ENCODE results near the gene GSC2. TPM values are rescaled to one million over a fixed set of nuclear protein-coding genes. Genes with fewer than 3 reads are reported as not detected.

The GSC2 gene
- total and polyA plus RNA-seq, 12 donors: not detected

GRCh38 chr22:19097518-19097917 is 52.6 kb downstream of the GSC2 start:
- intact Hi-C loops (cut with DNase I): no loop called here

More at GRCh38 chr22:19097518-19097917, 52.6 kb downstream of the GSC2 start:
- Histone ChIP-seq H3K36me3 (replicated peaks in 1 of 2) (peaks cover 0 to 3% of the 10 kb centered on the region in 2 donors), H3K9me3 (replicated peaks in 1 of 3) (no peaks in the 10 kb centered on the region), H3K27me3 (no peaks in the 10 kb centered on the region), H3K27ac (no peak overlapping the region), H3K4me3 (no peak overlapping the region), H3K4me1 (replicated peaks in 1 of 2) (peaks cover 0 to 6% of the 10 kb centered on the region in 2 donors)
- peak in 1 of 7 donors; percentile 38 for DNase-seq
- 69 to 86% (median 75%) methylated on average over 3 of the region's 3 CpGs for WGBS, 4 donors
- no peak for TF ChIP-seq CTCF (IDR thresholded peaks at IDR 0.05)
- no peak for TF ChIP-seq POLR2A (IDR thresholded peaks at IDR 0.05)

Other genes with a start within 250 kb of the GSC2 start
- 10 to 100 TPM in 1 of 9 donors, 1 to 10 TPM in 7, under 1 TPM in 1; 0.81 to 12.7 (median 2.5) TPM for gene DGCR6, start 244.0 kb downstream of the GSC2 start, total RNA-seq
- 1 to 10 TPM; 1.7 to 4.5 (median 3.9) TPM for gene DGCR6, start 244.0 kb downstream of the GSC2 start, polyA plus RNA-seq
- 1 to 10 TPM in 2 of 9 donors, under 1 TPM in 4, not detected in 3; 0.28 to 2.7 (median 0.71) TPM for gene PRODH, start 214.0 kb downstream of the GSC2 start, total RNA-seq
- gene PRODH, start 214.0 kb downstream of the GSC2 start, polyA plus RNA-seq: 1 to 10 TPM in 2 of 3 donors, not detected in 1; 1.2 to 1.7 TPM
- gene DGCR2, start 27.9 kb downstream of the GSC2 start, total RNA-seq: 10 to 100 TPM; 30.6 to 70.1 (median 63.1) TPM
- gene DGCR2, start 27.9 kb downstream of the GSC2 start, polyA plus RNA-seq: 10 to 100 TPM; 24.3 to 34.6 (median 29.7) TPM
- under 1 TPM in 1 of 9 donors, not detected in 8; 0.06 TPM for gene TSSK2, start 19.0 kb downstream of the GSC2 start, total RNA-seq
- gene TSSK2, start 19.0 kb downstream of the GSC2 start, polyA plus RNA-seq: under 1 TPM in 1 of 3 donors, not detected in 2; 0.32 TPM
- gene ESS2, start 5.6 kb downstream of the GSC2 start, total RNA-seq: 10 to 100 TPM; 12.1 to 20.4 (median 15.7) TPM
- gene ESS2, start 5.6 kb downstream of the GSC2 start, polyA plus RNA-seq: 10 to 100 TPM in 2 of 3 donors, 1 to 10 TPM in 1; 4.2 to 36.4 (median 35.0) TPM
- gene SLC25A1, start 28.4 kb upstream of the GSC2 start, total RNA-seq: 100 to 1,000 TPM in 7 of 9 donors, 10 to 100 TPM in 2; 99.0 to 170 (median 130) TPM
- gene SLC25A1, start 28.4 kb upstream of the GSC2 start, polyA plus RNA-seq: 10 to 100 TPM; 59.2 to 89.9 (median 71.1) TPM
- gene CLTCL1, start 141.4 kb upstream of the GSC2 start, total RNA-seq: 10 to 100 TPM; 13.0 to 62.8 (median 15.4) TPM
- gene CLTCL1, start 141.4 kb upstream of the GSC2 start, polyA plus RNA-seq: 10 to 100 TPM; 26.9 to 39.5 (median 28.6) TPM

Measured in adrenal gland (tissue), 12 donors.